H1 (cell line): ENCODE results near the gene GRIP1. TPM values are rescaled to one million over a fixed set of nuclear protein-coding genes. Genes with fewer than 3 reads are reported as not detected.

Experiments used
- CTCF ChIA-PET: fragments of 300-600 bp; sonication (Branson Sonifier 250); formaldehyde crosslinking; loops from one replicate; lab custom pipeline; 2021; ENCODE audit not compliant: partially characterized antibody; lab: Charles Lee
- POLR2A ChIA-PET: fragments of 300-600 bp; sonication (Branson Sonifier 250); formaldehyde crosslinking; loops from one replicate; lab custom pipeline; 2021; ENCODE audit warnings: inconsistent platforms; ENCODE audit not compliant: partially characterized antibody; lab: Charles Lee
- DNase-seq, 2 experiments: peaks; one replicate each; pipeline versions ENCODE4 v3.0.0 to v3.0.0-alpha.2; 2010 to 2022; ENCODE audit warnings: low spot score in 2 of 2, low read depth in 1 of 2, mixed read lengths in 1 of 2
- FAIRE-seq: peaks from 2 replicates; lab custom pipeline; 2011; peaks lifted over from hg19 to GRCh38; lab: Jason Lieb, UNC
- H2AFZ ChIP-seq: 2 replicates; pipeline ENCODE4 v1.8.1; 2012; ENCODE audit warnings: low read length, inconsistent platforms
- H2AK5ac ChIP-seq: 2 replicates; pipeline ENCODE4 v1.6.1; 2013; ENCODE audit warnings: low read depth, low read length
- H2BK120ac ChIP-seq: replicated peaks from 2 replicates; pipeline ENCODE3; 2013; ENCODE audit warnings: low read depth, low read length, inconsistent platforms
- H2BK12ac ChIP-seq: 2 replicates; pipeline ENCODE4 v1.6.1; 2013; ENCODE audit warnings: low read depth, low read length
- H2BK15ac ChIP-seq: 2 replicates; pipeline ENCODE4 v1.6.1; 2013; ENCODE audit warnings: low read length
- H2BK20ac ChIP-seq: 2 replicates; pipeline ENCODE4 v1.6.1; 2013; ENCODE audit warnings: low read length
- H2BK5ac ChIP-seq: 2 replicates; pipeline ENCODE4 v1.6.1; 2013; ENCODE audit warnings: low read depth, low read length
- H3K14ac ChIP-seq: 2 replicates; pipeline ENCODE4 v1.6.1; 2013; ENCODE audit warnings: inconsistent platforms; ENCODE audit not compliant: insufficient read length
- H3K18ac ChIP-seq: 2 replicates; pipeline ENCODE4 v1.6.1; 2013; ENCODE audit warnings: low read length; ENCODE audit errors: extremely low read depth
- H3K23ac ChIP-seq: 2 replicates; pipeline ENCODE4 v1.6.1; 2013; ENCODE audit warnings: inconsistent platforms; ENCODE audit not compliant: insufficient read length
- H3K23me2 ChIP-seq: 2 replicates; pipeline ENCODE4 v1.6.1; 2013; ENCODE audit warnings: low read depth, low read length
- H3K27ac ChIP-seq: 2 replicates; pipeline ENCODE4 v1.6.1; 2011; ENCODE audit warnings: low read depth, low read length, inconsistent platforms
- H3K27me3 ChIP-seq, 4 experiments: replicated peaks in 1 of 4; 1 replicate in 1 of 4; 2 replicates in 3 of 4; pipeline versions ENCODE4 v1.6.1 to v1.8.1; 2011 to 2013; ENCODE audit warnings: low read length in 3 of 4, mild to moderate bottlenecking in 3 of 4, inconsistent platforms in 2 of 4, mixed read lengths in 2 of 4, moderate library complexity in 1 of 4; ENCODE audit not compliant: control insufficient read depth in 3 of 4, insufficient read depth in 3 of 4; ENCODE audit errors: extremely low read depth in 1 of 4
- H3K36me3 ChIP-seq, 4 experiments: 2 replicates each; pipeline versions ENCODE4 v1.6.1 to v1.8.1; 2011 to 2013; ENCODE audit warnings: mild to moderate bottlenecking in 4 of 4, low read length in 3 of 4, moderate library complexity in 2 of 4, control low read depth in 1 of 4, inconsistent platforms in 1 of 4; ENCODE audit not compliant: insufficient read depth in 4 of 4, control insufficient read depth in 2 of 4
- H3K4ac ChIP-seq: replicated peaks from 2 replicates; pipeline ENCODE3; 2013; ENCODE audit warnings: low read length, low read depth, mixed read lengths, inconsistent platforms; ENCODE audit not compliant: insufficient read length
- H3K4me1 ChIP-seq, 4 experiments: replicated peaks in 1 of 4; 1 replicate in 1 of 4; 2 replicates in 3 of 4; pipeline versions ENCODE4 v1.6.1 to v1.8.1; 2011 to 2013; ENCODE audit warnings: low read length in 3 of 4, inconsistent platforms in 2 of 4, mixed read lengths in 1 of 4; ENCODE audit not compliant: insufficient read depth in 4 of 4, control insufficient read depth in 3 of 4
- H3K4me2 ChIP-seq, 2 experiments: 2 replicates each; pipeline versions ENCODE4 v1.6.1 to v1.8.1; 2011 to 2013; ENCODE audit warnings: low read depth in 2 of 2, low read length in 2 of 2, control low read depth in 1 of 2, inconsistent platforms in 1 of 2, mild to moderate bottlenecking in 1 of 2; ENCODE audit not compliant: insufficient read depth in 1 of 2
- H3K4me3 ChIP-seq, 4 experiments: fragments of 200-600, 300-600 bp in 1 of 4; sonication (generic), shearing (Covaris generic), sonication (Bioruptor Twin) in 1 of 4; 2 replicates each; pipeline versions ENCODE4 v1.5.1 to v1.8.1; 2011 to 2016; ENCODE audit warnings: low read length in 4 of 4, low read depth in 3 of 4, control low read depth in 2 of 4, inconsistent platforms in 2 of 4, mild to moderate bottlenecking in 2 of 4, mixed read lengths in 1 of 4, moderate library complexity in 1 of 4; ENCODE audit not compliant: insufficient read depth in 2 of 4; ENCODE audit errors: extremely low read depth in 1 of 4
- H3K56ac ChIP-seq: replicated peaks from 2 replicates; pipeline ENCODE3; 2013; ENCODE audit warnings: low read depth, mild to moderate bottlenecking, mixed read lengths, low read length, inconsistent platforms; ENCODE audit not compliant: insufficient read length
- H3K79me1 ChIP-seq: 2 replicates; pipeline ENCODE4 v1.6.1; 2013; ENCODE audit warnings: low read depth, low read length, control low read depth
- H3K79me2 ChIP-seq, 2 experiments: 2 replicates each; pipeline versions ENCODE4 v1.6.1 to v1.8.1; 2012 to 2013; ENCODE audit warnings: low read length in 2 of 2, mild to moderate bottlenecking in 2 of 2, inconsistent platforms in 1 of 2; ENCODE audit not compliant: insufficient read depth in 2 of 2, control insufficient read depth in 1 of 2
- H3K9ac ChIP-seq, 4 experiments: replicated peaks in 1 of 4; 1 replicate in 1 of 4; 2 replicates in 3 of 4; pipeline versions ENCODE4 v1.6.1 to v1.8.1; 2011 to 2013; ENCODE audit warnings: low read depth in 3 of 4, low read length in 3 of 4, control low read depth in 2 of 4, mild to moderate bottlenecking in 2 of 4, moderate library complexity in 2 of 4, inconsistent platforms in 1 of 4; ENCODE audit errors: extremely low read depth in 1 of 4
- H3K9me3 ChIP-seq, 2 experiments: 2 replicates each; pipeline versions ENCODE4 v1.6.1 to v1.8.1; 2012 to 2013; ENCODE audit warnings: mild to moderate bottlenecking in 2 of 2, moderate library complexity in 2 of 2, control low read depth in 1 of 2, inconsistent platforms in 1 of 2, low read depth in 1 of 2, low read length in 1 of 2, mixed read lengths in 1 of 2; ENCODE audit not compliant: insufficient read depth in 2 of 2
- H4K20me1 ChIP-seq, 2 experiments: replicated peaks in 1 of 2; 2 replicates each; pipeline versions ENCODE3 to v1.8.1; 2011 to 2013; ENCODE audit warnings: inconsistent platforms in 2 of 2, low read length in 2 of 2, mild to moderate bottlenecking in 1 of 2; ENCODE audit not compliant: insufficient read depth in 2 of 2, control insufficient read depth in 1 of 2
- H4K5ac ChIP-seq: 2 replicates; pipeline ENCODE4 v1.6.1; 2013; ENCODE audit warnings: low read length, low read depth, mixed read lengths, inconsistent platforms; ENCODE audit not compliant: insufficient read length
- H4K8ac ChIP-seq: 2 replicates; pipeline ENCODE4 v1.8.0; 2013; ENCODE audit warnings: mild to moderate bottlenecking, moderate library complexity, low read length, inconsistent platforms; ENCODE audit not compliant: insufficient read depth; ENCODE audit errors: extremely low read depth
- H4K91ac ChIP-seq: replicated peaks from 2 replicates; pipeline ENCODE3; 2013; ENCODE audit warnings: low read length, mixed read lengths, inconsistent platforms; ENCODE audit not compliant: insufficient read length
- BACH1 ChIP-seq: IDR thresholded peaks from 2 replicates; pipeline ENCODE4 v1.6.1; 2012; ENCODE audit warnings: low read length, improper control_type of control experiment
- NANOG ChIP-seq: IDR thresholded peaks from 2 replicates; pipeline ENCODE4 v1.6.1; 2011; ENCODE audit warnings: low read length, low read depth, mild to moderate bottlenecking, inconsistent platforms; ENCODE audit not compliant: insufficient read depth, poor library complexity, severe bottlenecking
- TCF12 ChIP-seq: IDR thresholded peaks from 2 replicates; pipeline ENCODE4 v1.6.1; 2011; ENCODE audit warnings: low read depth, mild to moderate bottlenecking, low read length
- polyA plus RNA-seq, 7 experiments: library from polyadenylated mRNA; depleted of rRNA in 3 of 7; stranded (reverse) in 5 of 7; unstranded in 2 of 7; fragments of >200 nt in 5 of 7; fragments of 200-250 nt in 2 of 7; gene quantifications; 1 replicate in 5 of 7; 2 replicates in 1 of 7; 4 replicates in 1 of 7; pipeline versions ENCODE4 v1.2.1 to v1.2.3, GENCODE V29; 2011 to 2013; ENCODE audit warnings: missing spikeins in 2 of 7, mixed read lengths in 2 of 7
- total RNA-seq: library from RNA; stranded (reverse); fragmentation: NEBNext Ultra II Directional; extraction: Animal tissue kit (Norgen Biotek cat#: 25700); gene quantifications from 2 replicates; pipeline ENCODE4 v1.2.1, GENCODE V29; 2021

Gene GRIP1
- total and polyA plus RNA-seq, 2 of the 8 experiments (the other 6 are each of a cell fraction or from before 2014, with no cell fraction given): 4.5 to 27.3 TPM

DNA sequence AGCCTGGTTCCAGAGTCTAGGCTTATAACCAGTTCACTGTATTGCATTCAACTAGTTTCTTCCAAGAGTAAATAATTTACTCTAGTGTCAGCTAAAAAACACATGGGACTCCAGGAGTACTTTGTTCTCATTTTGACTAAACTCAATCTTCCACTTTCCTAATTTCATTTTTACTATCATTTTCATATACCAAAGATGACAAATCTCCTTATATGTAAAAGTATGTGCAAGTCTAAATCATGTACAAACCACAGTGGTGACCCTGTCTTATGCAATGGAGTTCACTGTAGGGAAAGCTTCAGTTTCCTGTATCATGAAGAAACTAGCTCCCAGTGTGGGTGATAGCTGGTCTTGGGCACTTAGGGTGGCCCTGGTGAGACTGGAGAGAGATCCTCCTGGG is 225.0 kb downstream of the GRIP1 start:
- H3K14ac ChIP-seq: no peak overlapping the region
- H4K8ac ChIP-seq: no peak overlapping the region
- no peaks in the 10 kb centered on the region for H3K9me3 ChIP-seq
- H2BK20ac ChIP-seq: no peak overlapping the region
- H3K79me1 ChIP-seq: no peaks in the 10 kb centered on the region
- no peak for FAIRE-seq
- no peaks in the 10 kb centered on the region; a peak in 1 of 8 replicates for H3K36me3 ChIP-seq
- no peak overlapping the region for H4K5ac ChIP-seq
- no peak for TF ChIP-seq TCF12
- TF ChIP-seq NANOG: no peak
- TF ChIP-seq BACH1: no peak
- TF ChIP-seq, all 59 proteins: peak for 0
- no peak overlapping the region for H3K9ac ChIP-seq
- ChIA-PET CTCF (interaction anchor here (1.5 kb wide), 1 partner anchor 45 kb away, joined by 5 read pairs; no protein-coding TSS in a partner anchor), POLR2A (no interaction called here)
- H2BK12ac ChIP-seq: no peak overlapping the region
- H3K56ac ChIP-seq: no peak overlapping the region
- no peak overlapping the region for H3K23ac ChIP-seq
- H3K4me3 ChIP-seq: no peak overlapping the region
- no peak overlapping the region for H3K4me2 ChIP-seq
- H4K20me1 ChIP-seq: no peaks in the 10 kb centered on the region
- no peak overlapping the region for H3K27ac ChIP-seq
- no peak overlapping the region for H2BK5ac ChIP-seq
- H3K79me2 ChIP-seq: no peaks in the 10 kb centered on the region
- no peak overlapping the region for H2AFZ ChIP-seq
- H3K4me1 ChIP-seq: no peaks in the 10 kb centered on the region
- no peak for DNase-seq
- H3K27me3 ChIP-seq: no peaks in the 10 kb centered on the region
- no peak overlapping the region for H2BK120ac ChIP-seq
- no peak overlapping the region for H3K18ac ChIP-seq
- no peak overlapping the region for H2BK15ac ChIP-seq
- no peak overlapping the region for H4K91ac ChIP-seq
- H3K23me2 ChIP-seq: no peaks in the 10 kb centered on the region
- H2AK5ac ChIP-seq: no peak overlapping the region
- no peak overlapping the region for H3K4ac ChIP-seq
